Mucosa of descending colon (tissue), 3 donors: ENCODE results near the gene SEL1L3. TPM values are rescaled to one million over a fixed set of nuclear protein-coding genes. Genes with fewer than 3 reads are reported as not detected.

Experiments
- ATAC-seq: fragments of 200-7000 bp; cut with Tn5 transposase; one replicate; pipeline ENCODE4 v1.9.1; 2020; ENCODE audit warnings: mild to moderate bottlenecking, moderate library complexity
- DNase-seq, 3 donors: peaks; one replicate each; pipeline ENCODE4 v3.0.0-alpha.2; 2020
- H3K36me3 ChIP-seq: fragments of 200-600 bp; one replicate; pipeline ENCODE4 v1.8.0; 2021; ENCODE audit warnings: low read depth, mild to moderate bottlenecking
- H3K4me1 ChIP-seq: fragments of 200-600 bp; one replicate; pipeline ENCODE4 v1.8.0; 2021; ENCODE audit warnings: low read depth, mild to moderate bottlenecking
- H3K4me3 ChIP-seq: fragments of 200-600 bp; one replicate; pipeline ENCODE4 v1.8.0; 2021; ENCODE audit warnings: mild to moderate bottlenecking
- H3K9me3 ChIP-seq: fragments of 200-600 bp; one replicate; pipeline ENCODE4 v1.8.0; 2021; ENCODE audit warnings: mild to moderate bottlenecking
- intact Hi-C, 2 donors: fragments of 100-400 bp; cut with DNase I in 1 of 2; cut with micrococcal nuclease in 1 of 2; formaldehyde crosslinking; loops; one replicate each; pipeline versions ENCODE4 v1.11.0 to v1.11.1; 2022; cut with DNase I, micrococcal nuclease
- total RNA-seq, 3 donors: library from RNA; stranded (reverse); fragmentation: NEBNext Ultra II Directional in 2 of 3; extraction: Animal tissue kit (Norgen Biotek cat#: 25700) in 2 of 3; gene quantifications; one replicate each; pipeline versions ENCODE4 v1.2.1 to v1.2.4, GENCODE V29; 2021 to 2023
- TF ChIP-seq, protein P1 (sequence below): fragments of 200-600 bp; IDR thresholded peaks from one replicate; pipeline ENCODE4 v1.8.0; 2022; ENCODE audit warnings: antibody characterized with exemption, mild to moderate bottlenecking
- donor health status: DM: no; HTN: no; CAD: no; lungs with moderate emphysema.
- donor health status: DM: no; HTN: no; CAD: no.
- donor health status: DM: no; HTN: yes; CAD: no.

Gene SEL1L3
- total RNA-seq, 3 donors from 2014 or later: 51.7 to 104 (median 98.3) TPM

DNA sequence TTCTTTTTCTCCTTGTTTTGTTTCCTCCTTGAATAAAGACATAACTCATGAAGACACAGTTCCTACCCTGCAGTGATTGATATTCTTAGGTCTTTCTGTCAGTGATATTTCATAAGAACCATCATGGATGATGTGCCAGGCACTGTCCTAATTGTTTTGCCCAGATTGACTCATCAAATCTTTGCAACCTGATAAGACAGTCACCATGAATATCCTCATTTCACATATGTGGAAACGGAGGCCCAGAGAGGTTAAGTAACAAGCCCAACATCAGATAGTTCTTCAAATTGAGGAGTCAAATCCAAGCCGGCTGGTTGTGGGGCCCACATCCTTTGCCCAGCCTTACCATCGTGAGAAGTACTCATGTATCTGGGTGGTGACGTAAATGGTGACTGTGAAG, 69.9 kb downstream of the SEL1L3 start:
- Histone ChIP-seq H3K4me1 (no peaks in the 10 kb centered on the region), H3K9me3 (no peaks in the 10 kb centered on the region), H3K4me3 (no peak overlapping the region), H3K36me3 (no peaks in the 10 kb centered on the region)
- DNase-seq (no peak), ATAC-seq (no peak)
- TF ChIP-seq, protein P1, sequence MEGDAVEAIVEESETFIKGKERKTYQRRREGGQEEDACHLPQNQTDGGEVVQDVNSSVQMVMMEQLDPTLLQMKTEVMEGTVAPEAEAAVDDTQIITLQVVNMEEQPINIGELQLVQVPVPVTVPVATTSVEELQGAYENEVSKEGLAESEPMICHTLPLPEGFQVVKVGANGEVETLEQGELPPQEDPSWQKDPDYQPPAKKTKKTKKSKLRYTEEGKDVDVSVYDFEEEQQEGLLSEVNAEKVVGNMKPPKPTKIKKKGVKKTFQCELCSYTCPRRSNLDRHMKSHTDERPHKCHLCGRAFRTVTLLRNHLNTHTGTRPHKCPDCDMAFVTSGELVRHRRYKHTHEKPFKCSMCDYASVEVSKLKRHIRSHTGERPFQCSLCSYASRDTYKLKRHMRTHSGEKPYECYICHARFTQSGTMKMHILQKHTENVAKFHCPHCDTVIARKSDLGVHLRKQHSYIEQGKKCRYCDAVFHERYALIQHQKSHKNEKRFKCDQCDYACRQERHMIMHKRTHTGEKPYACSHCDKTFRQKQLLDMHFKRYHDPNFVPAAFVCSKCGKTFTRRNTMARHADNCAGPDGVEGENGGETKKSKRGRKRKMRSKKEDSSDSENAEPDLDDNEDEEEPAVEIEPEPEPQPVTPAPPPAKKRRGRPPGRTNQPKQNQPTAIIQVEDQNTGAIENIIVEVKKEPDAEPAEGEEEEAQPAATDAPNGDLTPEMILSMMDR: no peak
- intact Hi-C loops: no loop called here

DNA sequence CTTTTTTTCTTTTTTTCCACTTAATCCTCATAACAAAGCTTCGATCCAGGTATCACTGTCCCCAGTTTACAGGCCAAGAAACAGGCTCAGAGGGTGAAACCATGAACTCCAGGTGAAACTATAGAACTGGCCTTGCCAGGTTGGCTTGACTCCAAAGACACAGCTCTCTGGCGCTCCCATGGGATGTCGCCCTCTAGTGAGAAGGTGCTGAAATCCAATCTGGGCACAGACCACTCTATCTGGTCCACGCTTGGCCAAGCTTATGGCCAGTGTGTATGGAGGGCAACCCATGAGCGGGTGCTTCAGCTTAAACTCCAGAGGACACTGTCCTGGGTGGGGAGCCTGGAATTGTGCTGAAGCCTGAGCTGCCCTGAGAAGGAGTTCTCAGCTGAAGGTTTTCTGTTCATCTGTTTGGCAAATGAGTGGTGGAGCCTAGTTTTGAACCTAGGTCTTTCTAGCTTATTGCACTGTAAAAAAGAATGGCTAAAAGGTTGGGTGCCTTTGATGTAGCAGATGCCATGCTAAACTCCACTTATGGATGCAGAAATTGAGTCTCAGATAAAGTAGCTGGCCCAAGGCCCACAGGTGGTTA, 70.5 kb downstream of the SEL1L3 start:
- intact Hi-C loops: no loop called here

DNA sequence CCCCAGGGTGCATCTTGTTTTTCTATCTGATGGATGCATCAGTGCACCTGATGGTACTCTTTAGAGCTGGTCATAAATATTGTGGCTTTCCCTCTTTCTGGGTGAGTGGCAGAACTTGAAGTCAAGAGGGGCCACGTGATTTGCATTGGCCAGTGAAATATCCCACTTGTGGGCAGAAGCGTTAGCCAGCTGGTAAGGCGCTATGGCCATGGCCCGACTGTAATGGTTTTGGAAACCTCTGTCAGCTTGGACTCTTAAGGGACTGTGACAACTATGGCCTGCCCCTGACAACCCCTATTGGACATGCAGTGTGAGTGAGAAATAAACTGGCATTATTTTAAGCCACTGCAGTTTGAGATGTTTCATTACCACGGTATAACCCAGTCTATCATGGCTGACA, 72.8 kb downstream of the SEL1L3 start:
- H3K9me3 ChIP-seq: no peaks in the 10 kb centered on the region
- ATAC-seq: no peak
- DNase-seq: no peak
- no peaks in the 10 kb centered on the region for H3K4me1 ChIP-seq
- H3K36me3 ChIP-seq: no peaks in the 10 kb centered on the region
- TF ChIP-seq, protein P1: no peak
- intact Hi-C loops: no loop called here
- H3K4me3 ChIP-seq: no peak overlapping the region

More for the DNA sequence above, 70.5 kb downstream of the SEL1L3 start:
- peak; percentile 92 for ATAC-seq
- peak; percentile 40 to 77 (median 56) for DNase-seq
- TF ChIP-seq, protein P1: no peak
- Histone ChIP-seq H3K36me3 (no peaks in the 10 kb centered on the region), H3K4me1 (no peaks in the 10 kb centered on the region), H3K4me3 (no peak overlapping the region), H3K9me3 (no peaks in the 10 kb centered on the region)

DNA sequence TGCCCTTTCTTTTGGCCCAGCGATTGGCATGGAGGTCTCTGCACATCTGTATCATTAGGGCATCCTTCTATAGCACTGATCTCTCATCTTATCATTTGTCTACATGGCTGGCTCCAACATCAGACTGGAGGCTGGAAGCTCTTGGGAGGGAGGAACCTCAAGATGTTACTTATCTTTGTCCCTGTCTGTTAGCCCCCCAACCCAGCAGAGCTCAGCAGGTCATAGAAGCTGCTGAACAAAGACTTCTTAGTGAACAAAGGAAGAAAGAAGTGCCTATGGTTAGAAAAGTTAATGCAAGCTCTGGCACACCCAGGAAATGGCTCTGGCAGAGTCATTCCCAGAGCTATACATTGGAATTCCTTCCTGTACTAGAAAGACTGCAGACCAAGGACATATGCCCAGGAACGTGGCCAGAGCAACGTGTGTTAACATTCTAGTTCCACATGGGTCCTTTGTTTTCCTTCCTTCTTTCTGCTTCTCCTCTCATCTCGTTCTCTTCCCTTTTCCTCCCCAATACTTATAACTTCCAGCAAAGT, 74.0 kb downstream of the SEL1L3 start:
- no peak for DNase-seq
- TF ChIP-seq, protein P1: no peak
- H3K36me3 ChIP-seq: no peaks in the 10 kb centered on the region
- intact Hi-C loops: no loop called here
- H3K4me3 ChIP-seq: no peak overlapping the region
- H3K9me3 ChIP-seq: no peaks in the 10 kb centered on the region
- ATAC-seq: no peak
- no peaks in the 10 kb centered on the region for H3K4me1 ChIP-seq

DNA sequence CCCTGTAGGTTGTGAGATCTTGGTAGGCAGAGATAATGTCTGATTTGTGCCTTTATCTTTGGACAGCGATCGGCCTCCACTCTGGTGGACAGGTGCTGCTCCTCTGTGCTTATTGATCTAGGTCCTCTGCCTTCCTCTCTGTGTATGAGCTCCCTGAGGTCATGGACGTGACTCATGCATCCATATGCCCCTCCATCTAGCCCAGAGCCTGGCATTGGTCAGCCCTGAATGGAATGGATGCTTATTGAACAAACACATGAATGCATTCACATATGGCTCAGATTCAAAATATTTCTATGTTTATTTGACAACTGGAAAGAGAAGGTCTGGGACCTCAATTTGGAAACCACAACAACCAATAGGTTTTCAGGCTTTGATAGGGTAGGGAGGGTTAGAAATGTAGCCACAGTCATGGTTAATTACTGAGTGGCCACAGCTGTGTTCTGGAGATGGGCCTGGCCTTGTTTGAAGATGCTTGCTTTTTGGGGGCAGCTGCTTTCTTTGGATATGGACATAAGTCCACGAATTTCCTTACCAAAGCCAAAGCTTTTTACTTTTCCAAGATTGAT, 76.2 kb downstream of the SEL1L3 start:
- no peaks in the 10 kb centered on the region for H3K9me3 ChIP-seq
- DNase-seq: no peak
- no peaks in the 10 kb centered on the region for H3K4me1 ChIP-seq
- H3K4me3 ChIP-seq: no peak overlapping the region
- ATAC-seq: no peak
- TF ChIP-seq, protein P1: no peak
- H3K36me3 ChIP-seq: peaks cover 6% of the 10 kb centered on the region
- intact Hi-C loops: no loop called here
